ENCODE measurements around the gene ASTN2.

The ASTN2 gene

GRCh38 chr9:116467740-116468351 lies 947.0 kb downstream of the ASTN2 start:
- TF ChIP-seq ZFX (IDR thresholded peaks at IDR 0.05) (no peak), CTCF (conservative IDR thresholded peaks at IDR 0.05) (no peak)
- no peak overlapping the region for H3K27ac ChIP-seq

- no peak for TF ChIP-seq ZFX (IDR thresholded peaks at IDR 0.05)
- TF ChIP-seq CTCF (conservative IDR thresholded peaks at IDR 0.05), result no peak
- H3K27ac ChIP-seq, result no peak overlapping the region
Measured at GRCh38 chr9:116466271-116467235, 948.3 kb downstream of the ASTN2 start.

DNA sequence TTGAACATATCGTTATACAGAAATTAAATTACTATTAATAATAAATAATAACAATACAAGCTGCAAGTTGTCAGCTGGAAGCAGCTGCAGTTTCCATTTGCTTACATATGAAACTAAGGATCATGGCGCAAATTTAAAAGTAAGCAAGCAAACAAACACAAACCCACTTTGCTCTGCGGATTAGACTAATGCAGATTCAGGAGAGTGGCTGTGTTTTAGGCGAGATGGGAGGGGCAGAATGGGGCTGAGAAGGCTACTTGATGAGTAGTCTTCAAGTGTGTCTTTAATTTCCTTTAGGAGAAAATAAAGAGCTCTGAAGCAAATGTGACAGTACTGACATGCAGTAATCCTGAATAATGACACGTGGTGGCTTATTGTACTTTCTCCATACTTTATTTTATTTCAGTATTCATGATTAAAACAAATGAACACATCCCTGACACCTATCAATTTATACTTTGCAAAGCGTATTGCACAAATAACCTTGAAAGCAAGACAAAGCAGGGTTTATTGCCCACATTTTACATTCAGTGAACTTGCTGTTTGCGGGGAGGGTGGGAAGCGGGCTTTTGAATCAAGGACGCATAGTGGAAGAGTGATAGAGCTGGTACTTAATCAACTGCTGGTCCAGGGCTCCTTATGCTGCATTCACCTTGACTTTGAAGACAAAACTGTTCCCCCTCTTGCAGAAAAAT lies 949.1 kb downstream of the ASTN2 start:
- TF ChIP-seq CTCF (conservative IDR thresholded peaks at IDR 0.05), result no peak
- no peak for TF ChIP-seq ZFX (IDR thresholded peaks at IDR 0.05)
- no peak overlapping the region for H3K27ac ChIP-seq

DNA sequence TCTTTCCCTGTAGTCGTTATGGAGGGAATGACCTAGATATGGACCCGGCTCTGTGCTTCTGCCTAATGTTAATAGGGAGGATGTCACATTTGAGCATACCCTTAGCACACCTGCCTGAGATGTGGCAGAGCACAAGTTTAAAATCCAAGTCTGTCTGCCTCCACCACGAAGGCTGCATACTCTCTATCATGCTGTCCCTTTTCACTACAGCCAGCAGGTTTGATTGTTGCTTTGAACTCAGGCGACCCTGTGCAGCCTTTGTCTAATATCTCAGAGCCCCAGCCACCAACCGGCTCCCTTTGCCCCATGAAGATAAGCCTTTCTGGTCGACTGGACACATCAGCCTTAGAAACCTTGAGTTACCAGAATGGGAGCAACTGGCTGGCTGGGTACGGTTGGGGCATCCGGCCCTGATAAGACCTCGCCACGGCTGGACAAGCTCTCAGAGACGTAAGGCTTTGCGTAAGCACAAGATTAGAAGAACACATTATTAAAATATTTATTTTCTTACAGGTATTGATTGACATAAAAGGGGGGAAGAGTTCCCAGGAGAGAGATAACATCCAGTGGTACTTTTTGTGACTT lies 949.8 kb downstream of the ASTN2 start:
- TF ChIP-seq CTCF (conservative IDR thresholded peaks at IDR 0.05), result no peak
- no peak for TF ChIP-seq ZFX (IDR thresholded peaks at IDR 0.05)
- no peak overlapping the region for H3K27ac ChIP-seq

- TF ChIP-seq CTCF (conservative IDR thresholded peaks at IDR 0.05), result no peak
- TF ChIP-seq ZFX (IDR thresholded peaks at IDR 0.05), result no peak
- H3K27ac ChIP-seq, result no peak overlapping the region
Measured at GRCh38 chr9:116464423-116464822, 950.4 kb downstream of the ASTN2 start.

DNA sequence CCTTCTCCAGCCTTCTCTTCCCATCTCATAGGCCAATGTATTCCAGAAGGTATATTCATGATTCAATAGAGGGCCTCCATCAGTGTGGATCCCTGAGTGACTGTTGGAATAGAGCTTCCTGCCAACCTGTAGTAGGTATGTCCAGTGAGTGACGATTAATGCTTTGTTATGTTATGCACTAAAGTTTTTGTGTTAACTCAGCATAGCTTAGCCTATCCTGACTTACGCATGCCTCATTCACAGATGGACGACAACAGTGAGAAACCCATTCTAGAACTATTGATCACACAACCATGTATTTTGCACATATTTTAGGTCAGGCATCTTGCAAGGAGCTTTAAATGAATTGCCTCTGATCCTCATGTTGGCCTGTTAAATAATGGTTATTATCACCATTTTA lies 953.2 kb downstream of the ASTN2 start:
- TF ChIP-seq ZFX (IDR thresholded peaks at IDR 0.05) (no peak), CTCF (conservative IDR thresholded peaks at IDR 0.05) (no peak)
- H3K27ac ChIP-seq, result no peak overlapping the region
